IMR-90 (cell line): ENCODE results near the gene CCDC142. TPM values are rescaled to one million over a fixed set of nuclear protein-coding genes. Genes with fewer than 3 reads are reported as not detected.

Experiments
- ATAC-seq: fragments of 200-7000 bp; cut with Tn5 transposase; 2 replicates; pipeline ENCODE4 v1.9.1; 2020; ENCODE audit warnings: low read depth, mild to moderate bottlenecking, moderate library complexity
- BruUV-seq: library from RNA; stranded (reverse); fragments of 400-500 nt; replicated peaks from 2 replicates; lab custom pipeline; 2021; lab: Mats Ljungman, UMichigan
- CTCF ChIA-PET: fragments of 300-600 bp; formaldehyde crosslinking; extraction: SDS; loops from one replicate; lab custom pipeline; 2021; ENCODE audit warnings: antibody characterized with exemption; lab: Yijun Ruan, JAX
- POLR2A ChIA-PET: fragments of 300-600 bp; sonication (Branson Sonifier 250); formaldehyde crosslinking; loops from one replicate; lab custom pipeline; 2022; ENCODE audit warnings: antibody characterized with exemption; ENCODE audit not compliant: unreplicated experiment; lab: Charles Lee
- DNase-seq: peaks from one replicate; pipeline ENCODE4 v3.0.0; 2013
- H2AFZ ChIP-seq: replicated peaks from 2 replicates; pipeline ENCODE3; 2013; ENCODE audit warnings: low read length, mild to moderate bottlenecking; ENCODE audit not compliant: poor library complexity
- H2AK5ac ChIP-seq: 2 replicates; pipeline ENCODE4 v1.6.1; 2013; ENCODE audit warnings: low read depth, low read length, inconsistent platforms
- H2AK9ac ChIP-seq: replicated peaks from 2 replicates; pipeline ENCODE3; 2013; ENCODE audit warnings: mild to moderate bottlenecking, low read depth, low read length, moderate library complexity; ENCODE audit not compliant: poor library complexity
- H2BK120ac ChIP-seq: 2 replicates; pipeline ENCODE4 v1.6.1; 2013; ENCODE audit warnings: low read depth, low read length, inconsistent platforms
- H2BK15ac ChIP-seq: 3 replicates; pipeline ENCODE4 v1.6.1; 2013; ENCODE audit warnings: low read depth, low read length, inconsistent platforms
- H2BK20ac ChIP-seq: 2 replicates; pipeline ENCODE4 v1.6.1; 2013; ENCODE audit warnings: low read depth, mild to moderate bottlenecking, inconsistent platforms, low read length, moderate library complexity
- H2BK5ac ChIP-seq: 2 replicates; pipeline ENCODE4 v1.6.1; 2013; ENCODE audit warnings: mild to moderate bottlenecking, low read depth, low read length, inconsistent platforms; ENCODE audit not compliant: poor library complexity, severe bottlenecking
- H3K14ac ChIP-seq: replicated peaks from 2 replicates; pipeline ENCODE4 v1.6.1; 2013; ENCODE audit warnings: low read depth, low read length, inconsistent platforms
- H3K18ac ChIP-seq: 2 replicates; pipeline ENCODE4 v1.6.1; 2013; ENCODE audit warnings: low read depth, low read length, control low read depth
- H3K23ac ChIP-seq: 2 replicates; pipeline ENCODE4 v1.6.1; 2013; ENCODE audit warnings: low read depth, low read length, inconsistent platforms
- H3K27ac ChIP-seq: 2 replicates; pipeline ENCODE4 v1.5.1; 2013; ENCODE audit warnings: mild to moderate bottlenecking, control low read depth, low read length; ENCODE audit not compliant: insufficient read depth
- H3K27me3 ChIP-seq: 2 replicates; pipeline ENCODE4 v1.6.1; 2013; ENCODE audit warnings: low read length; ENCODE audit not compliant: control insufficient read depth, insufficient read depth
- H3K36me3 ChIP-seq: 2 replicates; pipeline ENCODE4 v1.6.1; 2013; ENCODE audit warnings: low read length, mixed read lengths; ENCODE audit not compliant: control insufficient read depth, insufficient read depth
- H3K4ac ChIP-seq: 2 replicates; pipeline ENCODE4 v1.6.1; 2013; ENCODE audit warnings: low read depth, low read length, inconsistent platforms
- H3K4me1 ChIP-seq: 2 replicates; pipeline ENCODE4 v1.6.1; 2013; ENCODE audit warnings: low read length, mixed read lengths; ENCODE audit not compliant: control insufficient read depth, insufficient read depth
- H3K4me2 ChIP-seq: 2 replicates; pipeline ENCODE4 v1.6.1; 2013; ENCODE audit warnings: low read depth, mild to moderate bottlenecking, control low read depth, low read length, moderate library complexity
- H3K4me3 ChIP-seq: 2 replicates; pipeline ENCODE4 v1.5.1; 2013; ENCODE audit warnings: low read depth, mild to moderate bottlenecking, control low read depth, low read length, moderate library complexity; ENCODE audit not compliant: insufficient read depth
- H3K56ac ChIP-seq: 2 replicates; pipeline ENCODE4 v1.6.1; 2013; ENCODE audit warnings: low read length, inconsistent platforms; ENCODE audit not compliant: insufficient read depth; ENCODE audit errors: extremely low read depth
- H3K79me1 ChIP-seq, 2 experiments: 2 replicates each; pipeline ENCODE4 v1.6.1; 2013; ENCODE audit warnings: low read length in 2 of 2, inconsistent platforms in 1 of 2, low read depth in 1 of 2
- H3K9ac ChIP-seq: 2 replicates; pipeline ENCODE4 v1.6.1; 2013; ENCODE audit warnings: low read depth, low read length, control low read depth
- H3K9me1 ChIP-seq: 2 replicates; pipeline ENCODE4 v1.6.1; 2013; ENCODE audit warnings: low read length, inconsistent platforms; ENCODE audit not compliant: insufficient read depth
- H3K9me3 ChIP-seq: 2 replicates; pipeline ENCODE4 v1.6.1; 2013; ENCODE audit warnings: low read length; ENCODE audit not compliant: control insufficient read depth, insufficient read depth
- H4K20me1 ChIP-seq: 2 replicates; pipeline ENCODE4 v1.6.1; 2013; ENCODE audit warnings: low read length, inconsistent platforms; ENCODE audit not compliant: insufficient read depth
- H4K5ac ChIP-seq: 2 replicates; pipeline ENCODE4 v1.6.1; 2013; ENCODE audit warnings: mild to moderate bottlenecking, low read depth, low read length, control low read depth
- H4K8ac ChIP-seq, 2 experiments: 2 replicates each; pipeline ENCODE4 v1.6.1; 2013; ENCODE audit warnings: low read depth in 2 of 2, low read length in 2 of 2, control low read depth in 1 of 2, inconsistent platforms in 1 of 2
- H4K91ac ChIP-seq: 2 replicates; pipeline ENCODE4 v1.6.1; 2013; ENCODE audit warnings: low read depth, low read length, inconsistent platforms; ENCODE audit not compliant: insufficient read depth
- CHD1 ChIP-seq: IDR thresholded peaks from 2 replicates; pipeline ENCODE4 v1.6.1; 2012; ENCODE audit warnings: low read depth, low read length, improper control_type of control experiment
- MAZ ChIP-seq: IDR thresholded peaks from 2 replicates; pipeline ENCODE4 v1.6.1; 2012; ENCODE audit warnings: low read depth, mild to moderate bottlenecking, low read length, improper control_type of control experiment, moderate library complexity, borderline replicate concordance
- WGBS, 2 experiments: methylation state at CpG; one replicate each; pipeline versions ENCODE4 v1.1.5 to v1.1.7; 2013; ENCODE audit warnings: missing lambda C conversion rate in 2 of 2; ENCODE audit not compliant: insufficient read length in 1 of 2; ENCODE audit errors: extremely low coverage in 2 of 2; 5-methylcytosine and 5-hydroxymethylcytosine counted together
- dilution Hi-C: fragments of 300-500 bp; cut with HindIII; formaldehyde crosslinking; loops from one replicate; pipeline ENCODE4 v1.14.3; 2018; ENCODE audit warnings: low sequenced_read_pairs; ENCODE audit not compliant: unreplicated experiment
- in situ Hi-C: fragments of 300-500 bp; cut with MboI; formaldehyde crosslinking; loops from 3 replicates; pipeline ENCODE4 v1.14.3; 2019; ENCODE audit warnings: low sequenced_read_pairs, inconsistent platforms, mixed read lengths
- intact Hi-C: fragments of 100-400 bp; cut with micrococcal nuclease; formaldehyde crosslinking; loops from 2 replicates; pipeline ENCODE4 v1.10.0; 2022
- polyA plus RNA-seq, 3 experiments: library from polyadenylated mRNA; depleted of rRNA; stranded (reverse); fragments of >200 nt; gene quantifications; 2 replicates each; pipeline ENCODE4 v1.2.3, GENCODE V29; 2012; ENCODE audit warnings: low replicate concordance in 1 of 3
- total RNA-seq: library from RNA; depleted of rRNA; stranded (reverse); fragments of >200 nt; gene quantifications from 2 replicates; pipeline ENCODE4 v1.2.3, GENCODE V29; 2012

The CCDC142 gene
- total and polyA plus RNA-seq, 2 of the 4 experiments (the other 2 are of a cell fraction): 8.4 to 14.0 TPM

- peak overlapping the region; percentile 20 for H3K27ac ChIP-seq
- H3K9me1 ChIP-seq: 0 out of 2 replicates have a peak, but pooled peaks cover 3% of the 10 kb centered on the region
- peak overlapping the region; percentile 54 for H3K4ac ChIP-seq
- WGBS, 2 experiments: 0% methylated on average over 19 of the region's 46 CpGs; no CpG with 5 or more reads in 1 of the 2 experiments
- H3K4me3 ChIP-seq: peak overlapping the region; percentile 52
- H4K8ac ChIP-seq: peak overlapping the region; percentile 2 to 95; a peak in 3 of 4 replicates
- ChIA-PET CTCF (interaction anchor here (0.5 to 0.6 kb wide), 2 partner anchors 10 to 912 kb away, joined by 3 to 4 read pairs; no protein-coding TSS in a partner anchor), POLR2A (no interaction called here)
- H3K23ac ChIP-seq: 0 out of 2 replicates have a peak overlapping the region, but pooled peaks have one; percentile 55
- peak overlapping the region; percentile 92 for H2AFZ ChIP-seq
- in situ Hi-C loops: no loop called here
- H2BK20ac ChIP-seq: no peak overlapping the region
- peaks cover 10% of the 10 kb centered on the region for H3K4me1 ChIP-seq
- H3K18ac ChIP-seq: no peak overlapping the region
- H4K5ac ChIP-seq: peak overlapping the region; percentile 21
- no peak overlapping the region for H2BK120ac ChIP-seq
- TF ChIP-seq CHD1: no peak
- TF ChIP-seq MAZ: 0 out of 2 replicates have a peak, but pooled peaks have one; percentile 13
- peak overlapping the region; percentile 89 for H2AK9ac ChIP-seq
- peak overlapping the region; percentile 21; the same call in 1 of the 2 replicates for H3K14ac ChIP-seq
- no TSS peak for BruUV-seq
- H3K36me3 ChIP-seq: peaks cover 15% of the 10 kb centered on the region
- DNase-seq (no peak), ATAC-seq (peak; percentile 6)
- peak overlapping the region; percentile 74 for H3K4me2 ChIP-seq
- intact Hi-C loops: no loop called here
- dilution Hi-C loops: no loop called here
- peak overlapping the region; percentile 31; the same call in 1 of the 2 replicates for H4K91ac ChIP-seq
- H3K27me3 ChIP-seq: no peaks in the 10 kb centered on the region
- H2BK5ac ChIP-seq: peak overlapping the region; percentile 48
- H2AK5ac ChIP-seq: no peak overlapping the region
- peaks cover 15 to 44% of the 10 kb centered on the region in 2 experiments for H3K79me1 ChIP-seq
- H4K20me1 ChIP-seq: no peaks in the 10 kb centered on the region
- no peak overlapping the region for H2BK15ac ChIP-seq
- no peak overlapping the region for H3K56ac ChIP-seq
- no peaks in the 10 kb centered on the region for H3K9me3 ChIP-seq
- H3K9ac ChIP-seq: peak overlapping the region; percentile 41
Observed at GRCh38 chr2:74457549-74458131, 25.2 kb downstream of the CCDC142 start.
